Heart right ventricle (tissue), 16 donors: ENCODE data around the gene MUTYH. TPM values are rescaled to one million over a fixed set of nuclear protein-coding genes. Genes with fewer than 3 reads are reported as not detected.
A peak's percentile ranks its signal among the peaks of the same experiment; 100 is the strongest.

Source experiments
- ATAC-seq, 8 donors: fragments of 200-7000 bp; cut with Tn5 transposase; one replicate each; pipeline ENCODE4 v1.9.1; 2020; ENCODE audit warnings: mild to moderate bottlenecking in 8 of 8, moderate library complexity in 8 of 8, moderate number of reproducible peaks in 1 of 8
- DNase-seq, 2 donors: peaks; one replicate each; pipeline ENCODE4 v3.0.0-alpha.2; 2020
- H3K27ac ChIP-seq, 10 donors: fragments of 200-600 bp; sonication (generic) in 2 of 10; one replicate each; pipeline versions ENCODE4 v1.5.0 to v1.8.0; 2020 to 2022; ENCODE audit warnings: mild to moderate bottlenecking in 3 of 10
- H3K27me3 ChIP-seq, 7 donors: fragments of 200-600 bp; one replicate each; pipeline ENCODE4 v1.8.0; 2021 to 2022; ENCODE audit warnings: mild to moderate bottlenecking in 2 of 7
- H3K36me3 ChIP-seq, 9 donors: fragments of 200-600 bp; sonication (generic) in 1 of 9; one replicate each; pipeline versions ENCODE4 v1.5.0 to v1.8.0; 2020 to 2022; ENCODE audit warnings: mild to moderate bottlenecking in 2 of 9
- H3K4me1 ChIP-seq, 9 donors: fragments of 200-600 bp; sonication (generic) in 1 of 9; one replicate each; pipeline versions ENCODE4 v1.5.0 to v1.8.0; 2020 to 2022; ENCODE audit warnings: mild to moderate bottlenecking in 4 of 9
- H3K4me3 ChIP-seq, 10 donors: fragments of 200-600 bp; sonication (generic) in 2 of 10; one replicate each; pipeline versions ENCODE4 v1.5.0 to v1.8.0; 2020 to 2022; ENCODE audit warnings: mild to moderate bottlenecking in 7 of 10, moderate library complexity in 2 of 10
- H3K9me3 ChIP-seq, 11 donors: fragments of 200-600 bp in 10 of 11; sonication (generic) in 2 of 11; one replicate each; pipeline versions ENCODE4 v1.5.0 to v1.8.0; 2013 to 2022; ENCODE audit warnings: mild to moderate bottlenecking in 2 of 11, control low read depth in 1 of 11, moderate library complexity in 1 of 11
- CTCF ChIP-seq, 9 donors: fragments of 200-600 bp; sonication (generic) in 2 of 9; IDR thresholded peaks; one replicate each; pipeline versions ENCODE4 v1.5.0 to v1.8.0; 2021 to 2022; ENCODE audit warnings: antibody characterized with exemption in 9 of 9, mild to moderate bottlenecking in 5 of 9, moderate library complexity in 1 of 9
- WGBS, 2 donors: extraction: QIAGEN DNeasy Blood & Tissue Kit; methylation state at CpG; one replicate each; pipeline ENCODE4 v1.1.7; 2013; ENCODE audit warnings: inconsistent platforms in 1 of 2; 5-methylcytosine and 5-hydroxymethylcytosine counted together
- intact Hi-C, 10 donors: fragments of 100-400 bp; cut with DNase I; formaldehyde crosslinking; loops; one replicate each; pipeline versions ENCODE4 v1.11.1 to v1.14.2; 2022
- polyA plus RNA-seq, 2 donors: library from polyadenylated mRNA; stranded (reverse); fragments of 200-250 nt; gene quantifications; one replicate each; pipeline ENCODE4 v1.2.3, GENCODE V29; 2013
- total RNA-seq, 10 donors: library from RNA; stranded (reverse); fragmentation: NEBNext Ultra II Directional in 3 of 10; extraction: Animal tissue kit (Norgen Biotek cat#: 25700) in 3 of 10; gene quantifications; one replicate each; pipeline versions ENCODE4 v1.2.1 to v1.2.4, GENCODE V29; 2021 to 2023
- donor health status: Arrhythmogenic right ventricular cardiomyopathy.
- donor health status: ischemic (EF 13 %, LVEDD 7.1; RV severe dilation, severe dysfunction).
- donor health status: healthy with polysubstance abuse.
- donor health status: DM: no; HTN: yes; CAD: no.
- donor health status: DM: no; HTN: no; CAD: no.
- donor health status: ischemic (EF 25% LVEDD 6.9; RV normal size, moderate dysfunction).
- donor health status: ischemic (EF 25% LVEDD 5.7; RV mildly dilated, moderate dysfunction).
- donor health status: healthy.
- donor health status: DM: yes; HTN: yes; CAD: no.
- donor health status: Ischemic cardiomyopathy.
- donor health status: ischemic (EF 35%, LVEDD 5.7; RV mildly dilated, moderate dysfunction).
- donor health status: nonischemic (EF 11% LVEDD 7.7; RV severe dilation, severe dysfunction).
- donor health status: DM: yes; HTN: yes; CAD: no.
- donor health status: PGD.
- donor health status: ischemic (EF 29% LVEDD 5.4; RV normal size, mild dysfunction).
- donor health status: nonischemic (EF 23%, LVEDD 6.1; RV moderate dilation, normal function).

Gene MUTYH
- total and polyA plus RNA-seq, 12 donors: 6.0 to 20.3 (median 9.4) TPM

- no peak for TF ChIP-seq CTCF (IDR thresholded peaks at IDR 0.05)
- WGBS, 2 donors: 70% methylated on average over 19 of the region's 19 CpGs
- Histone ChIP-seq H3K9me3 (no peaks in the 10 kb centered on the region), H3K4me3 (peak overlapping the region in 6 of 10 donors; percentile 37 to 60 (median 55)), H3K4me1 (peaks cover 0 to 20% (median 11%) of the 10 kb centered on the region in 9 donors), H3K27ac (no peak overlapping the region), H3K27me3 (peaks cover 0 to 9% (median 0%) of the 10 kb centered on the region in 7 donors), H3K36me3 (peaks cover 0 to 46% (median 24%) of the 10 kb centered on the region in 9 donors)
- intact Hi-C loops: no loop called here
- ATAC-seq (peak in 1 of 8 donors; percentile 10), DNase-seq (no peak)
Measured at GRCh38 chr1:45327644-45328515, 12.4 kb downstream of the MUTYH start.

- Histone ChIP-seq H3K27me3 (peaks cover 0 to 9% (median 0%) of the 10 kb centered on the region in 7 donors), H3K27ac (peak within 1 kb of the TSS in 2 of 10 donors; percentile 4 to 24), H3K9me3 (no peaks in the 10 kb centered on the region), H3K4me3 (peak within 1 kb of the TSS; percentile 23 to 60 (median 52)), H3K36me3 (peaks cover 0 to 37% (median 15%) of the 10 kb centered on the region in 9 donors), H3K4me1 (peaks cover 0 to 20% (median 11%) of the 10 kb centered on the region in 9 donors)
- WGBS, 2 donors: 5 to 6% methylated on average over 93 to 95 of the region's 96 CpGs
- no peak for TF ChIP-seq CTCF (IDR thresholded peaks at IDR 0.05)
- DNase-seq: peak; percentile 60 to 63
- ATAC-seq: peak; percentile 78 to 91 (median 88)
- intact Hi-C loops: no loop called here
Measured at GRCh38 chr1:45326627-45327623, 13.3 kb downstream of the MUTYH start, which contains the start of gene HPDL. Gene HPDL, plus strand, starts transcription at chr1:45326895. Its CDS starts 254 bp downstream, at chr1:45327149.

- Histone ChIP-seq H3K4me1 (peaks cover 0 to 20% (median 11%) of the 10 kb centered on the region in 9 donors), H3K9me3 (no peaks in the 10 kb centered on the region), H3K4me3 (peak overlapping the region in 4 of 10 donors; percentile 52 to 58 (median 57)), H3K36me3 (peaks cover 0 to 27% (median 7%) of the 10 kb centered on the region in 9 donors), H3K27ac (no peak overlapping the region), H3K27me3 (peaks cover 0 to 9% (median 0%) of the 10 kb centered on the region in 7 donors)
- 53 to 55% methylated on average over 6 of the region's 6 CpGs for WGBS, 2 donors
- intact Hi-C loops: no loop called here
- DNase-seq (no peak), ATAC-seq (peak in 1 of 8 donors; percentile 3)
- no peak for TF ChIP-seq CTCF (IDR thresholded peaks at IDR 0.05)
Measured at GRCh38 chr1:45325851-45326506, 14.3 kb downstream of the MUTYH start.
